OCI-LY1 (cell line): ENCODE results near the gene OR1I1.

Experiments
- H2AFZ ChIP-seq: fragments of 200-600 bp; sonication (generic), shearing (Covaris generic); 2 replicates; pipeline ENCODE4 v1.6.0; 2014; ENCODE audit warnings: antibody characterized with exemption, mild to moderate bottlenecking, low read length
- H3F3A ChIP-seq: fragments of 200-600 bp; sonication (generic), shearing (Covaris generic); 2 replicates; pipeline ENCODE4 v1.6.0; 2014; ENCODE audit warnings: mild to moderate bottlenecking, antibody characterized with exemption, low read length, moderate library complexity; ENCODE audit not compliant: insufficient read depth
- H3K27ac ChIP-seq: fragments of 200-600 bp; sonication (generic); 2 replicates; pipeline ENCODE4 v1.5.1; 2014; ENCODE audit warnings: low read length, mixed run types, mild to moderate bottlenecking, low read depth; ENCODE audit not compliant: poor library complexity, severe bottlenecking
- H3K27me3 ChIP-seq: fragments of 200-600 bp; sonication (generic); 2 replicates; pipeline ENCODE4 v1.6.0; 2014; ENCODE audit warnings: antibody characterized with exemption, mild to moderate bottlenecking, low read length, moderate library complexity; ENCODE audit not compliant: insufficient read depth
- H3K36me3 ChIP-seq: fragments of 200-600 bp; sonication (generic); 2 replicates; pipeline ENCODE4 v1.6.1; 2014; ENCODE audit warnings: mild to moderate bottlenecking, antibody characterized with exemption, low read length, moderate library complexity, mixed read lengths; ENCODE audit not compliant: insufficient read depth
- H3K4me1 ChIP-seq: fragments of 200-600 bp; sonication (generic); 2 replicates; pipeline ENCODE4 v1.5.1; 2014; ENCODE audit warnings: mild to moderate bottlenecking, low read length, moderate library complexity; ENCODE audit not compliant: insufficient read depth, severe bottlenecking
- H3K4me2 ChIP-seq: fragments of 200-600 bp; sonication (generic), shearing (Covaris generic); 2 replicates; pipeline ENCODE4 v1.6.1; 2014; ENCODE audit warnings: low read length
- H3K4me3 ChIP-seq: fragments of 200-600 bp; sonication (generic); 2 replicates; pipeline ENCODE4 v1.5.1; 2014; ENCODE audit warnings: low read length, low read depth, mild to moderate bottlenecking, mixed read lengths; ENCODE audit not compliant: poor library complexity, severe bottlenecking
- H3K79me2 ChIP-seq: fragments of 200-600 bp; shearing (Covaris generic); 2 replicates; pipeline ENCODE4 v1.6.1; 2016; ENCODE audit warnings: mixed run types, low read length, mixed read lengths; ENCODE audit not compliant: insufficient read depth
- H3K9ac ChIP-seq: fragments of 200-600 bp; sonication (generic), shearing (Covaris generic); 2 replicates; pipeline ENCODE4 v1.6.1; 2014; ENCODE audit warnings: mild to moderate bottlenecking, low read length, mixed read lengths
- H3K9me2 ChIP-seq: fragments of 200-600 bp; sonication (generic), shearing (Covaris generic); 2 replicates; pipeline ENCODE4 v1.6.1; 2014; ENCODE audit warnings: low read depth, mild to moderate bottlenecking, low read length, mixed read lengths
- H3K9me3 ChIP-seq: fragments of 200-600 bp; shearing (Covaris generic); 2 replicates; pipeline ENCODE4 v1.6.1; 2014; ENCODE audit warnings: low read length, mixed read lengths
- H4K20me1 ChIP-seq: fragments of 200-600 bp; sonication (generic), shearing (Covaris generic); 2 replicates; pipeline ENCODE4 v1.6.0; 2016; ENCODE audit warnings: mild to moderate bottlenecking, low read length; ENCODE audit not compliant: insufficient read depth
- EZH2 ChIP-seq: fragments of 200-600 bp; sonication (generic), shearing (Covaris generic); IDR thresholded peaks from 2 replicates; pipeline ENCODE4 v1.8.0; 2017; ENCODE audit warnings: borderline replicate concordance, mixed run types, mild to moderate bottlenecking, antibody characterized with exemption, low read length, moderate library complexity, mixed read lengths
- TF ChIP-seq, protein P1 (sequence below): fragments of 200-600 bp; sonication (generic), shearing (Covaris generic); IDR thresholded peaks from 2 replicates; pipeline ENCODE4 v1.5.1; 2017; ENCODE audit warnings: mild to moderate bottlenecking, antibody characterized with exemption, low read length, moderate library complexity, mixed read lengths

OR1I1 gene

DNA sequence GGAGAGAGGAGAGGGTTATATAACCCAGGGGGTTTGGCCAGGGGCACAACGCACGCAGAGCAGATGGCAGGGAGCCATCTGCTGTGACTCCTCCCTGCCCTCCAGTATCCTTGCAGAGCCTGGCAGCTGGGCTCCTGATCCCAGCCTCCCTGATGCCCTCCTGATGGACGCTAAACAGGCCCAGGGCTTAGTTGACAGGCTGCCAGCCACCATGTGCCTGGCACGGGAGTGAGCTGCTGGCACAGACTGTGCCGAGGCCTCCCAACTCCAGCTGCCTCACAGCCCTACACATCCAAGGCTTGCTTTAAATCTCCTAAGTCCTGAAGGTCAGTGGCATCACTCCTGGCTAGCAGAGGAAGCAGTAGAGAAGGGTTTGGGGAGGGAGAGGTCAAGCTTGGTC is 41.9 kb downstream of the OR1I1 start:
- Histone ChIP-seq H3K4me1 (peaks cover 14% of the 10 kb centered on the region), H3K27me3 (no peaks in the 10 kb centered on the region), H3K9ac (peak overlapping the region; percentile 76; the same call in 1 of the 2 replicates), H3F3A (no peaks in the 10 kb centered on the region), H4K20me1 (no peaks in the 10 kb centered on the region), H3K4me3 (peak overlapping the region; percentile 68), H3K36me3 (peaks cover 19% of the 10 kb centered on the region), H3K9me3 (no peaks in the 10 kb centered on the region), H3K27ac (peak overlapping the region; percentile 54), H3K79me2 (no peaks in the 10 kb centered on the region), H3K4me2 (peak overlapping the region; percentile 68), H2AFZ (no peak overlapping the region), H3K9me2 (no peaks in the 10 kb centered on the region)
- no peak for TF ChIP-seq EZH2
- TF ChIP-seq, protein P1, sequence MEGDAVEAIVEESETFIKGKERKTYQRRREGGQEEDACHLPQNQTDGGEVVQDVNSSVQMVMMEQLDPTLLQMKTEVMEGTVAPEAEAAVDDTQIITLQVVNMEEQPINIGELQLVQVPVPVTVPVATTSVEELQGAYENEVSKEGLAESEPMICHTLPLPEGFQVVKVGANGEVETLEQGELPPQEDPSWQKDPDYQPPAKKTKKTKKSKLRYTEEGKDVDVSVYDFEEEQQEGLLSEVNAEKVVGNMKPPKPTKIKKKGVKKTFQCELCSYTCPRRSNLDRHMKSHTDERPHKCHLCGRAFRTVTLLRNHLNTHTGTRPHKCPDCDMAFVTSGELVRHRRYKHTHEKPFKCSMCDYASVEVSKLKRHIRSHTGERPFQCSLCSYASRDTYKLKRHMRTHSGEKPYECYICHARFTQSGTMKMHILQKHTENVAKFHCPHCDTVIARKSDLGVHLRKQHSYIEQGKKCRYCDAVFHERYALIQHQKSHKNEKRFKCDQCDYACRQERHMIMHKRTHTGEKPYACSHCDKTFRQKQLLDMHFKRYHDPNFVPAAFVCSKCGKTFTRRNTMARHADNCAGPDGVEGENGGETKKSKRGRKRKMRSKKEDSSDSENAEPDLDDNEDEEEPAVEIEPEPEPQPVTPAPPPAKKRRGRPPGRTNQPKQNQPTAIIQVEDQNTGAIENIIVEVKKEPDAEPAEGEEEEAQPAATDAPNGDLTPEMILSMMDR, result no peak

- Histone ChIP-seq H3K9me3 (no peaks in the 10 kb centered on the region), H2AFZ (no peak overlapping the region), H3K9me2 (no peaks in the 10 kb centered on the region), H4K20me1 (no peaks in the 10 kb centered on the region), H3K4me1 (peaks cover 14% of the 10 kb centered on the region), H3K9ac (peak overlapping the region; percentile 76), H3K79me2 (no peaks in the 10 kb centered on the region), H3K27ac (peak overlapping the region; percentile 54), H3K27me3 (no peaks in the 10 kb centered on the region), H3K4me2 (peak overlapping the region; percentile 68), H3F3A (no peaks in the 10 kb centered on the region), H3K4me3 (peak overlapping the region; percentile 68), H3K36me3 (peaks cover 13% of the 10 kb centered on the region)
- TF ChIP-seq, protein P1, result no peak
- TF ChIP-seq EZH2, result no peak
Measured at GRCh38 chr19:15124572-15125231, 42.7 kb downstream of the OR1I1 start.

DNA sequence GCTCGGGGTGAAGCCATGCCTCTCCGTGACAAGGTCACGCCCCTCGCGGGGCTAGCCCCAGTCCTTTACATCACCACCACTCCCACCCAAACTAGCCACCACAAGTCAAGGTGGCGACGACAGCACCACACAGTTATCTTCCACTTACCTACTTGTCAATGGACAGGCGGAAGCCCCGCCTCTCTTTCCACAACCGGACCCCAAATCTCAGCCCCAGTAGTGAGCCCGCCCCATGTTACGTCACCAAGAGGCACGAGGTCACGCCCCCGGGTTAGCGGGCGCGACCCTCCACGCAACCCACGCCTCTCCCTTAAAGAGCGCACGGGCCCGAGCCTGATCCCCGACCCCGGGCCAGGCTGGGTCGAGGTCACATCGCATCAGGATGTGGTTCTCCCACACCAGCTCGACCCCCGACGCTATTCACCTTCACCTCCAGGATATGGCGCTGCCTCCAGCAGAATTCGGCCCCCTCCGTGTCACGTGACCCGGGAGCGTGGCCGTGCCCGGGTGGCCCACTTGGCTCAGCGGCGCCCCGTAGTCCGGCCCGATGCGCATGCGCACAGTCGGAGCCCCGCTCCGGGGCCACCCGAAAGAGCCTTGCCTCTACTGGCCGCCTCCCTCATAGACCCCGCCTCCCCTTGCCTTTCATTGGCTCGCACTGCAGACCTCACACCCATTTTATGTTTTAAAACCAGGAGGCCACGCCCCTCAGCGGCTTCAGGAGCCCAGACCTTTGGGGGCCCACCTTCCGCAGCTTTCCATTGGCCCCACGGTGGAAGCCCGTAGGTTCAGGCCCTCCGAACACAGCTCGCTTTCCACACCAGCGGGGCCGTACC is 43.4 kb downstream of the OR1I1 start:
- Histone ChIP-seq H3K9me3 (no peaks in the 10 kb centered on the region), H3K9me2 (no peaks in the 10 kb centered on the region), H3K36me3 (peaks cover 8% of the 10 kb centered on the region), H3F3A (no peaks in the 10 kb centered on the region), H3K4me3 (peak overlapping the region; percentile 68), H3K4me2 (peak overlapping the region; percentile 68), H2AFZ (peak overlapping the region; percentile 68; the same call in 1 of the 2 replicates), H3K4me1 (peaks cover 14% of the 10 kb centered on the region), H3K27me3 (no peaks in the 10 kb centered on the region), H3K9ac (peak overlapping the region; percentile 76), H3K27ac (peak overlapping the region; percentile 54), H4K20me1 (no peaks in the 10 kb centered on the region), H3K79me2 (no peaks in the 10 kb centered on the region)
- TF ChIP-seq, protein P1, result no peak
- no peak for TF ChIP-seq EZH2
